IMR-90 (cell line): ENCODE data around the gene YEATS4. TPM values are rescaled to one million over a fixed set of nuclear protein-coding genes. Genes with fewer than 3 reads are reported as not detected.

Experiments used
- ATAC-seq: fragments of 200-7000 bp; cut with Tn5 transposase; 2 replicates; pipeline ENCODE4 v1.9.1; 2020; ENCODE audit warnings: low read depth, mild to moderate bottlenecking, moderate library complexity
- BruUV-seq: library from RNA; stranded (reverse); fragments of 400-500 nt; replicated peaks from 2 replicates; lab custom pipeline; 2021; lab: Mats Ljungman, UMichigan
- CTCF ChIA-PET: fragments of 300-600 bp; formaldehyde crosslinking; extraction: SDS; loops from one replicate; lab custom pipeline; 2021; ENCODE audit warnings: antibody characterized with exemption; lab: Yijun Ruan, JAX
- POLR2A ChIA-PET: fragments of 300-600 bp; sonication (Branson Sonifier 250); formaldehyde crosslinking; loops from one replicate; lab custom pipeline; 2022; ENCODE audit warnings: antibody characterized with exemption; ENCODE audit not compliant: unreplicated experiment; lab: Charles Lee
- DNase-seq: peaks from one replicate; pipeline ENCODE4 v3.0.0; 2013
- H2AFZ ChIP-seq: replicated peaks from 2 replicates; pipeline ENCODE3; 2013; ENCODE audit warnings: low read length, mild to moderate bottlenecking; ENCODE audit not compliant: poor library complexity
- H2AK5ac ChIP-seq: 2 replicates; pipeline ENCODE4 v1.6.1; 2013; ENCODE audit warnings: low read depth, low read length, inconsistent platforms
- H2AK9ac ChIP-seq: replicated peaks from 2 replicates; pipeline ENCODE3; 2013; ENCODE audit warnings: mild to moderate bottlenecking, low read depth, low read length, moderate library complexity; ENCODE audit not compliant: poor library complexity
- H2BK120ac ChIP-seq: 2 replicates; pipeline ENCODE4 v1.6.1; 2013; ENCODE audit warnings: low read depth, low read length, inconsistent platforms
- H2BK15ac ChIP-seq: 3 replicates; pipeline ENCODE4 v1.6.1; 2013; ENCODE audit warnings: low read depth, low read length, inconsistent platforms
- H2BK20ac ChIP-seq: 2 replicates; pipeline ENCODE4 v1.6.1; 2013; ENCODE audit warnings: low read depth, mild to moderate bottlenecking, inconsistent platforms, low read length, moderate library complexity
- H2BK5ac ChIP-seq: 2 replicates; pipeline ENCODE4 v1.6.1; 2013; ENCODE audit warnings: mild to moderate bottlenecking, low read depth, low read length, inconsistent platforms; ENCODE audit not compliant: poor library complexity, severe bottlenecking
- H3K14ac ChIP-seq: replicated peaks from 2 replicates; pipeline ENCODE4 v1.6.1; 2013; ENCODE audit warnings: low read depth, low read length, inconsistent platforms
- H3K18ac ChIP-seq: 2 replicates; pipeline ENCODE4 v1.6.1; 2013; ENCODE audit warnings: low read depth, low read length, control low read depth
- H3K23ac ChIP-seq: 2 replicates; pipeline ENCODE4 v1.6.1; 2013; ENCODE audit warnings: low read depth, low read length, inconsistent platforms
- H3K27ac ChIP-seq: 2 replicates; pipeline ENCODE4 v1.5.1; 2013; ENCODE audit warnings: mild to moderate bottlenecking, control low read depth, low read length; ENCODE audit not compliant: insufficient read depth
- H3K27me3 ChIP-seq: 2 replicates; pipeline ENCODE4 v1.6.1; 2013; ENCODE audit warnings: low read length; ENCODE audit not compliant: control insufficient read depth, insufficient read depth
- H3K36me3 ChIP-seq: 2 replicates; pipeline ENCODE4 v1.6.1; 2013; ENCODE audit warnings: low read length, mixed read lengths; ENCODE audit not compliant: control insufficient read depth, insufficient read depth
- H3K4ac ChIP-seq: 2 replicates; pipeline ENCODE4 v1.6.1; 2013; ENCODE audit warnings: low read depth, low read length, inconsistent platforms
- H3K4me1 ChIP-seq: 2 replicates; pipeline ENCODE4 v1.6.1; 2013; ENCODE audit warnings: low read length, mixed read lengths; ENCODE audit not compliant: control insufficient read depth, insufficient read depth
- H3K4me2 ChIP-seq: 2 replicates; pipeline ENCODE4 v1.6.1; 2013; ENCODE audit warnings: low read depth, mild to moderate bottlenecking, control low read depth, low read length, moderate library complexity
- H3K4me3 ChIP-seq: 2 replicates; pipeline ENCODE4 v1.5.1; 2013; ENCODE audit warnings: low read depth, mild to moderate bottlenecking, control low read depth, low read length, moderate library complexity; ENCODE audit not compliant: insufficient read depth
- H3K56ac ChIP-seq: 2 replicates; pipeline ENCODE4 v1.6.1; 2013; ENCODE audit warnings: low read length, inconsistent platforms; ENCODE audit not compliant: insufficient read depth; ENCODE audit errors: extremely low read depth
- H3K79me1 ChIP-seq, 2 experiments: 2 replicates each; pipeline ENCODE4 v1.6.1; 2013; ENCODE audit warnings: low read length in 2 of 2, inconsistent platforms in 1 of 2, low read depth in 1 of 2
- H3K9ac ChIP-seq: 2 replicates; pipeline ENCODE4 v1.6.1; 2013; ENCODE audit warnings: low read depth, low read length, control low read depth
- H3K9me1 ChIP-seq: 2 replicates; pipeline ENCODE4 v1.6.1; 2013; ENCODE audit warnings: low read length, inconsistent platforms; ENCODE audit not compliant: insufficient read depth
- H3K9me3 ChIP-seq: 2 replicates; pipeline ENCODE4 v1.6.1; 2013; ENCODE audit warnings: low read length; ENCODE audit not compliant: control insufficient read depth, insufficient read depth
- H4K20me1 ChIP-seq: 2 replicates; pipeline ENCODE4 v1.6.1; 2013; ENCODE audit warnings: low read length, inconsistent platforms; ENCODE audit not compliant: insufficient read depth
- H4K5ac ChIP-seq: 2 replicates; pipeline ENCODE4 v1.6.1; 2013; ENCODE audit warnings: mild to moderate bottlenecking, low read depth, low read length, control low read depth
- H4K8ac ChIP-seq, 2 experiments: 2 replicates each; pipeline ENCODE4 v1.6.1; 2013; ENCODE audit warnings: low read depth in 2 of 2, low read length in 2 of 2, control low read depth in 1 of 2, inconsistent platforms in 1 of 2
- H4K91ac ChIP-seq: 2 replicates; pipeline ENCODE4 v1.6.1; 2013; ENCODE audit warnings: low read depth, low read length, inconsistent platforms; ENCODE audit not compliant: insufficient read depth
- POLR2A ChIP-seq: IDR thresholded peaks from 2 replicates; pipeline ENCODE4 v1.6.1; 2012; ENCODE audit warnings: mild to moderate bottlenecking, low read depth, low read length
- WGBS, 2 experiments: methylation state at CpG; one replicate each; pipeline versions ENCODE4 v1.1.5 to v1.1.7; 2013; ENCODE audit warnings: missing lambda C conversion rate in 2 of 2; ENCODE audit not compliant: insufficient read length in 1 of 2; ENCODE audit errors: extremely low coverage in 2 of 2; 5-methylcytosine and 5-hydroxymethylcytosine counted together
- dilution Hi-C: fragments of 300-500 bp; cut with HindIII; formaldehyde crosslinking; loops from one replicate; pipeline ENCODE4 v1.14.3; 2018; ENCODE audit warnings: low sequenced_read_pairs; ENCODE audit not compliant: unreplicated experiment
- in situ Hi-C: fragments of 300-500 bp; cut with MboI; formaldehyde crosslinking; loops from 3 replicates; pipeline ENCODE4 v1.14.3; 2019; ENCODE audit warnings: low sequenced_read_pairs, inconsistent platforms, mixed read lengths
- intact Hi-C: fragments of 100-400 bp; cut with micrococcal nuclease; formaldehyde crosslinking; loops from 2 replicates; pipeline ENCODE4 v1.10.0; 2022
- polyA plus RNA-seq, 3 experiments: library from polyadenylated mRNA; depleted of rRNA; stranded (reverse); fragments of >200 nt; gene quantifications; 2 replicates each; pipeline ENCODE4 v1.2.3, GENCODE V29; 2012; ENCODE audit warnings: low replicate concordance in 1 of 3
- total RNA-seq: library from RNA; depleted of rRNA; stranded (reverse); fragments of >200 nt; gene quantifications from 2 replicates; pipeline ENCODE4 v1.2.3, GENCODE V29; 2012

YEATS4 gene
- total and polyA plus RNA-seq, 2 of the 4 experiments (the other 2 are of a cell fraction), result 6.9 to 15.1 TPM

GRCh38 chr12:69342421-69342820 is 17.1 kb upstream of the YEATS4 start:
- no peak overlapping the region for H2BK20ac ChIP-seq
- no peak overlapping the region for H3K4me3 ChIP-seq
- H3K9me3 ChIP-seq, result no peaks in the 10 kb centered on the region
- H3K79me1 ChIP-seq, result no peaks in the 10 kb centered on the region
- no peak overlapping the region for H2AK5ac ChIP-seq
- 67% methylated on average over 1 of the region's 2 CpGs; no CpG with 5 or more reads in 1 of the 2 experiments for WGBS, 2 experiments
- no peak for DNase-seq
- no peak for TF ChIP-seq POLR2A
- no peak overlapping the region for H4K8ac ChIP-seq
- no peak overlapping the region for H3K56ac ChIP-seq
- no peak overlapping the region for H3K4ac ChIP-seq
- H3K27me3 ChIP-seq, result peaks cover 30% of the 10 kb centered on the region
- POLR2A ChIA-PET, result no interaction called here
- no peaks in the 10 kb centered on the region for H3K4me1 ChIP-seq
- H3K23ac ChIP-seq, result no peak overlapping the region; the same call in 1 of the 2 replicates
- no peak for ATAC-seq
- H4K20me1 ChIP-seq, result no peaks in the 10 kb centered on the region
- H2AK9ac ChIP-seq, result no peak overlapping the region
- intact Hi-C loops, result no loop called here
- no peak overlapping the region for H2BK5ac ChIP-seq
- no peak overlapping the region for H2BK15ac ChIP-seq
- no peak overlapping the region for H2BK120ac ChIP-seq
- in situ Hi-C loops, result loop anchor here (25.0 kb wide), 1 partner anchor 395 kb away; the partner anchor contains the start of gene RAB3IP
- CTCF ChIA-PET, result interaction anchor here (1.3 kb wide), 1 partner anchor 9 kb away, joined by 6 read pairs; no protein-coding TSS in a partner anchor
- no peaks in the 10 kb centered on the region for H3K9me1 ChIP-seq
- H2AFZ ChIP-seq, result no peak overlapping the region
- no peak overlapping the region for H3K14ac ChIP-seq
- H4K91ac ChIP-seq, result no peak overlapping the region
- no peak overlapping the region for H3K27ac ChIP-seq
- no peak overlapping the region for H3K18ac ChIP-seq
- dilution Hi-C loops, result no loop called here
- no peak overlapping the region for H3K9ac ChIP-seq
- no peak overlapping the region for H4K5ac ChIP-seq
- H3K36me3 ChIP-seq, result no peaks in the 10 kb centered on the region
- H3K4me2 ChIP-seq, result no peak overlapping the region
- BruUV-seq, result no TSS peak
